HG03095 (cell line): ENCODE results near the gene GIMAP4.
"Not testable (repeated sequence)": the region's sequence is repeated elsewhere in the genome, so short reads cannot be mapped to it uniquely, and the experiment has no call there.

Experiments
- ATAC-seq: cut with Tn5 transposase; IDR thresholded peaks from one replicate; pipeline ENCODE4 v1.9.1; 2021; ENCODE audit warnings: moderate library complexity; ENCODE audit not compliant: unreplicated experiment

The GIMAP4 gene

DNA sequence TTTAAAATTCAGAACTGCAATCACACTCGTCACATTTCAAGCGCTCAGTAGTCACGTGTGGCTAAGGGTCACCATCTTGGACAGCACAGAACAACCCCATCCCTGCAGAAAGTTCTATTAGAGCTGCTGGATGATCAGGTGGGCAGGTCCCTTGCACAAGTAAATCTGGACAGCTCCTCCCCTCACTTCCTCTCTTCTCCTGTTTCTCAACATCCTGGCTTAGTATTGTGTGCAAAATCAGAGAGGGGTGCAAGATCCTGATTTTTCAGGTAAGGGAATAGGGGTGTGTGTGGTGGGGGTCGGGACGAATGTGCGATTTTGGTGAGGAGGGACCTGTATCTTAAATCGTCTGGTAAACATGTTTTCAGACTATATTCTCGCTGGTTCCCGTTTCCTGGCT is at the start of gene GIMAP4:
GIMAP4 (plus strand) TSS at position 222 of the 400 bp plus-strand sequence. CDS start 2,512 bp downstream, outside the sequence.
- no peak for ATAC-seq

DNA sequence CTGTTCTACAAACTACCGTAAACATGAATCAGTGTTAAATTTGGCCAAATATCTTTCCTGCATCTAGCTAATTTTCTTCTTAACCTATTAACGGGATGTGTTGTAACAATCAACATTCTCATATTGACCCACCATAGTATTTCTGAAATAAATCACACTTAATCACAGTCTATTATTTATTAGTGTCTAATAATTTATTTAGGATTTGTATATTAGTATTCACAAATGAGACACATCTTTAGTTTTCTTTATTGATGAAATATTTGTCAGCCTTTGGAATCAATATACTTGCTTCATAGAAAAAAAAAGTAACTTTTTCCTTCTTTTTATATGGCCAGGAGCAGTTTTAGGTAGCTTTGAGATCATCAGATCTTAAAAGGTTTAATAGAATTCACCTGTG is 47.9 kb upstream of the GIMAP4 start:
- ATAC-seq = no peak

- no peak for ATAC-seq
Measured at GRCh38 chr7:150520145-150520544, 47.0 kb upstream of the GIMAP4 start.

DNA sequence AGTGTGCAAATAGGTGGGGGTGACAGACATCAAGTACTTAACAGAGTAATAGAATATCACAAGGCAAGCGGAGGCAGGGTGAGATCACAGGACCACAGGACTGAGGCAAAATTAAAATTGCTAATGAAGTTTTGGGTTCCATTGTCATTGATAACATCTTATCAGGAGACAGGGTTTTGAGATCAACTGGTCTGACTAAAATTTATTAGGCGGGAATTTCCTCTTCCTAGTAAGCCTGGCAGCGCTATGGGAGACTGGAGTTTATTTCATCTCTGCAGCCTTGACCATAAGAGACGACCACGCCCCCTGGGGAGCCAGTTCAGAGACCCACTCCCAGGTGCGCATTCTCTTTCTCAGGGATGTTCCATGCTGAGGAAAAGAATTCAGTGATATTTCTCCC is 44.3 kb upstream of the GIMAP4 start:
- not testable (repeated sequence) for ATAC-seq

GRCh38 chr7:150524018-150524417 is 43.2 kb upstream of the GIMAP4 start:
- no peak for ATAC-seq

DNA sequence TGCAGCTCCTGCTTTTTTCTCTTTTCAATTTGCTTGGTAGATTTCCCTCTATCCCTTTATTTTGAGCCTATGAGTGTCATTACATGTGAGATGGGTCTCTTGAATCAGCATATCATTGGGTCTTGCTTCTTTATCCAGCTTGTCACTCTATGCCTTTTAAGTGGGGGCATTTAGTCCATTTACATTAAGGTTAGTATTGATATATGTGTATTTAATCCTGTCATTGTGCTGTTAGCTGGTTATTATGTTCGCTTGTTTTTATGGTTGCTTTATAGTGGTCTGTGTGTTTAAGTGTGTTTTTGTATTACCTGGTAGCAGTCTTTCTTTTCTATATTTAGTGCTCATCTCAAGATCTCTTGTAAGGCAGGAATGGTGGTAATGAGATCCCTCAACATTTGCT is 35.5 kb upstream of the GIMAP4 start:
- ATAC-seq = no peak

GRCh38 chr7:150538259-150538658 is 28.9 kb upstream of the GIMAP4 start:
- no peak for ATAC-seq

DNA sequence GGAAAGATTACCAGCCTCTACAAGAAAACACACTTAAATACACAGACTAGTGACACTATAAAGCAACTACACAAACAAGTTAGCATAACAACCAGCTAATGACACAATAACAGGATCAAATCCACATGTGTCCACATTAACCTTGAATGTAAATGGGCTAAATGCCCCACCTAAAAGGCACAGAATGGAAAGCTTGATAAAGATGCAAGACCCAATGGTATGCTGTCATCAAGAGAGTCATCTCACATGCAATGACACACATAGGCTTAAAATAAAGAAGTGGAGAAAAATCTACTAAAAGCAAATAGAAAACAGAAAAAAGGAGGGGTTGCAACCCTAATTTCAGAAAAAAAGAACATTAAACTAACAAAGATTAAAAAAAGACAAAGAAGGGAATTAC is 14.0 kb upstream of the GIMAP4 start:
- ATAC-seq = no peak

DNA sequence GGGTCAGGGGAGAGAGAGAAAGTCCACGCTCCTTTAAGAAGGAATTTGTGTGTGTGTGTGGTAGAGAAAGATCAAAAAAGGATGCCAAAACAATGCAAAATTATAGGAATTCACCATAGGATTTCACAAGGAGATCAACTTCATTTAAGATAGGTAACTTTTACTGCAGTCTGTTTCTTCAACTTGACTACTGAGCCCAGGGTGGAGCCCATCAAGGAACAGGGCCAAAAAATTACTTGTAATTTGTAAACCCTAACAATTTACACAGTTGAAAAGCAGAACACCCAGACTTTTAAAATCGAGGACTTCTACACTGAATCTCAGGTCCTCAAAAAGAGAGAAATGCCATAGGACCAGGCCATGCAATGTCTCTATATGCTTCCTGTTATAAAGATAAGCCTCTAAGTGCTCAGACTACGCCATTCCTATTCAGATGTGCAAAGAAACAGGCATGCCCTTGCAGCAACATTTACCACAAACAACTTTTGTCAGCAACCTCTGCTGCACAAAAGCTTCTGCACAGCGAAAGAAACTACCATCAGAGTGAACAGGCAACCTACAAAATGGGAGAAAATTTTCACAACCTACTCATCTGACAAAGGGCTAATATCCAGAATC is 10.6 kb upstream of the GIMAP4 start:
- no peak for ATAC-seq

GRCh38 chr7:150560486-150560885 is 6.7 kb upstream of the GIMAP4 start:
- ATAC-seq = no peak

- no peak for ATAC-seq
Measured at GRCh38 chr7:150562919-150563318, 4.3 kb upstream of the GIMAP4 start.

DNA sequence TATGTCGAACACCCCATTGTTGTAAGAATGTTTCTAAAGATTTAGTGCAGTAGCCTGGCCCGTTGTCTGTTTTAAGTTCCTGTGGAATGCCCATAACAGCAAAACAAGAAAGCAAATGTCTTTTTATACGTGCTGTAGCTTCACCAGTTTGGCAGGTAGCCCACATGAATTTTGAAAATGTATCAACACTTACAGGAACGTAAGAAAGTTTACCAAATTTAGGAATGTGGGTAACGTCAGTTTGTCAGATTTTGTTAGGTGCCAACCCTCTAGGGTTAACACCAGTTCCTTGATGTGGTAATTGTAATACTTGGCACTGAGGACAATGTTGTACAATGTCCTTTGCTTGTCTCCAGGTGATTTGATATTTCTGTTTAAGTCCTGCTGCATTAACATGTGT is 3.2 kb upstream of the GIMAP4 start:
- ATAC-seq = no peak

- no peak for ATAC-seq
Measured at GRCh38 chr7:150564566-150564965, 2.6 kb upstream of the GIMAP4 start.

GRCh38 chr7:150565239-150565638 is 2.0 kb upstream of the GIMAP4 start:
- ATAC-seq = no peak

DNA sequence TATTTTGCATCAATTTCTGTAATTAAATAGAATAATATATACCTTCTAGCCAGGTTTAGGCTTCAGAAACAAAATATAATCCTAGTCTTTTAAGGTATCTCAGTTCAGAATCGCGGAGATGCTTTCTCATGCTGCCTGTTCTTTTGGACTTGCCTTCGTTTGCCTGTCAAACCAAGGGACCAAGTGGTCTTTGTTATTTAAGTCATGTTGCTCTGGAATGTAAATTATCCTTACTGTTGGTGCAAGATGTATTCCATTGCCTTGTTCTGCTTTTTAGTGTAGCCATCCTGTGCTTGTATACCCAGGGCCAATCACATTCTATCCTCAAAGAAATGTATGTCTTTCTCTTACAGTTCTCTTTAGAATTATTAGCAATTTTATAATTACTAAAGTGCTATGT is 1.1 kb upstream of the GIMAP4 start:
- no peak for ATAC-seq

- ATAC-seq = no peak
Measured at GRCh38 chr7:150566572-150566971, 618 bp upstream of the GIMAP4 start.

DNA sequence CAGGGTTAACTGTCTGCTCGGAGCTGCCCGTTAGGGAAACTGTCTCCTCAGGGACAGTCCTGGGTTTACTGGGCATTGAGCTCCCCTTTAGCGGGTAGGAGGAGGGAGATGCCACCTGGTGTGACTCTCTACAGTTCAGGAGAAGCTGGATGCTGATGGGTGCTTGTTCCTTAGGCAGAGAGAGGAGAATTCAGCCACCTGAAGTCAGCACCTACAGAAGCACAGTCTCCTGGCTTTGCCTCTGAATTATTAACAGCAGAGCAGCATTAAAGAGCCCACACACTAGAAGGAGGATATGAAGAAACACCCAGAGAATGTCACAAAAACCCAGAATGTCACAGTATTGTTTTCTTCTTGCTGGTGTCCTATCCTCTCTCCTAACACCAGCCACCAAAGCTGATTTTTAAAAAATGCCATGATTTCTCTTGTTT is 696 bp downstream of the GIMAP4 start:
- ATAC-seq = no peak

DNA sequence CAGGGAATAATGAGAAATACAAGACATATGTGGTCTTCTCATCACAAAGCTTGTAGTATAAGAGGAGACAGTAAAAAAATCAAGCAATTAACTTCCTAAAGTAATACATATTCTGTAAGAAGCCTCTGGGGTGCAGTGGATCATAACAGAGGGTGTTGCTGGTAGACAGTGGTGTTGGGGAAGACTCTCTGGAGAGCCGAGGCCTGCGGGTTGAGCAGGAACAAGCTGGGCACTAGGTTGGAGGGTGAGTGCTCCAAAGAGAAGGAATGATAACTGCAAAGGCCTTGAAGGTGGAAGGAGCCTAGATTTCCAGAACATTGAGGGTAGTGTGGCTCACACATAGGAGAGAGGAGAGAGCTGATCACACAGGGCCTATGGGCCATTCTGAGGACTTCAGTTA is 1.5 kb downstream of the GIMAP4 start:
- no peak for ATAC-seq

GRCh38 chr7:150569245-150569955 is 2.2 kb downstream of the GIMAP4 start:
- ATAC-seq = no peak

DNA sequence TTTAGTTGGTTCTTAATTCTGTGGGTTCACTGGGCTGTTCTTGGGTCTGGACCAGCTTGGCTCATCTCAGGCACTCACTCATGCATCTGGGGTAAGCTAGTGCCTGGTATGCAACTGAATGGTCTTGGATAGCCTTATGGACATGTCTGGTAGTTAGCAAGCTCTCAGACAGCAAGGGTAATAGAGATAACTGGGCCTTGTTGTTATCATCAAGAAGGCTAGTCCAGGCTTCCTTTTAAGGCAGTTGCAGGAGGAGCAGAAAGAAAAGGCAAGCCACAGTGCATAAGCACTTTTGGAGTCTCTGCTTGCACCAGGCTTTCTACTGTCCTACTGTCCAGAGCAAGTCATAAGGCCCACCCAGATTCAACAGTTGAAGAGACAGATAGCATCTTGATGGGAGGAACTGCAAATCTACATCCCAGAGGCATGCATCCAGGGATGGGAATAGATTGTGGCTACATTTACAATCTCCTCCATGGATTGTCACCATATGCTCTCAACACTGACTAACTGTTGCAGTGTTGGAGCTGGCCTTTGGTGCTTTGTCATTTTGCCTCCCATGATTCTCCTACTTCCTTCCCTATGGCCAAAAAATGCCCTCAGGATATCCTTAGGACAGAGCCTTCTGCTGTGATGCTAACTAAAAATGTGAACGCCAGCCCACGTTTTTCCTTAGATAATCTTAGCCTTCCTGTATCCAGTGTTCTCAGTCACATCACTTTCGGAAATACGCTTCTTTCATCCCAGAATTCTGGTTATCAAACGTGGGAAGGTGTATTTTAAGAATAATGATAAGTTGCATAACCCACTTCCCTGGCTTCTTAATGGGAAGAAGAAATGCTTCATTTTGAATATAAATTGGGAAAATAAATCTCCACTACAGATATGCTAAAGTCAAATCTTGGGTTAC is 3.6 kb downstream of the GIMAP4 start:
- ATAC-seq = no peak

GRCh38 chr7:150572496-150572895 is 5.3 kb downstream of the GIMAP4 start:
- ATAC-seq = no peak
